ENCODE data around the gene MTHFD1L.

GRCh38 chr6:151014404-151015100 is 149.1 kb downstream of the MTHFD1L start:
- no peak for TF ChIP-seq CSDC2 (CRISPR knock-in tag; IDR thresholded peaks at IDR 0.05)
- TF ChIP-seq ZNF8 (CRISPR knock-in tag; IDR thresholded peaks at IDR 0.05), result no peak
- no peak for TF ChIP-seq OSR1 (CRISPR knock-in tag; IDR thresholded peaks at IDR 0.05)
- no peak for TF ChIP-seq PPARA (CRISPR knock-in tag; IDR thresholded peaks at IDR 0.05; ENCODE audit: borderline replicate concordance)
- no peak for TF ChIP-seq BACH2 (CRISPR knock-in tag; IDR thresholded peaks at IDR 0.05; ENCODE audit: borderline replicate concordance)
- no peak for TF ChIP-seq GLIS3 (CRISPR knock-in tag; IDR thresholded peaks at IDR 0.05)
- TF ChIP-seq SNAI2 (CRISPR knock-in tag; IDR thresholded peaks at IDR 0.05), result no peak
- no peak for TF ChIP-seq ARNTL (CRISPR knock-in tag; IDR thresholded peaks at IDR 0.05; ENCODE audit: borderline replicate concordance, low read depth)
- no peak for TF ChIP-seq CSRNP3 (CRISPR knock-in tag; IDR thresholded peaks at IDR 0.05)
- TF ChIP-seq ZNF565 (CRISPR knock-in tag; conservative IDR thresholded peaks at IDR 0.05; ENCODE audit: low read depth), result no peak
- no peak for TF ChIP-seq ZNF70 (CRISPR knock-in tag; IDR thresholded peaks at IDR 0.05)
- no peak for TF ChIP-seq PATZ1 (CRISPR knock-in tag; IDR thresholded peaks at IDR 0.05; ENCODE audit: borderline replicate concordance)

Measured in SK-N-SH treated with all-trans-retinoic acid at 6 μM for 48 hours (cell line).